Fibroblast of pulmonary artery (primary cell): ENCODE results near the gene TLR10.
A peak's percentile ranks its signal among the peaks of the same experiment; 100 is the strongest.

Source experiments
- DNase-seq: peaks from one replicate; pipeline ENCODE4 v3.0.0-alpha.2; 2010; ENCODE audit warnings: low read depth
- H3K4me3 ChIP-seq: replicated peaks from 2 replicates; pipeline ENCODE4 v1.5.1; 2011; ENCODE audit warnings: low read depth, mild to moderate bottlenecking, control low read depth, low read length, moderate library complexity
- TF ChIP-seq, protein P1 (sequence below): IDR thresholded peaks from 2 replicates; pipeline ENCODE4 v1.5.1; 2011; ENCODE audit warnings: mild to moderate bottlenecking, control low read depth, low read length, inconsistent platforms; ENCODE audit errors: missing control alignments

TLR10 gene

DNA sequence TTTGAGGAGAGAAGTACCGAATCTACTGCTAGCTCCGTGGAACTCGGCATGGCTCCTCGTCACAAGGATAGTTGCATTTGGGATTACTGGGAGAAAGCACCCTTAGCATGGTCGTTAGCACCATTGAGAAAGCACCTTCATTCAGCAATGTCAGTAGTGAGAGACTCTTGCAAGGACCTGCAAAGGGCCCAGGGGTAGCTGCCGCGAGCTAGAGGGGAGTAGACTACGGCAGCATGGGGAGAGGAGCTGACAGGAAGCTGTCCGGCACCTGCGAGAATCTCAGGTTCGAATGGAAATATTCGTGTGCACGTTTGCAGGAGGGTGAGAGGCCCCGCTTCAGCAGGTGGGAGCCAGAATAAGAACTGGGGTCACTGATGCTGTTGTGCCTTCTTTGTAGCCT is 20.2 kb downstream of the TLR10 start:
- DNase-seq, result no peak
- H3K4me3 ChIP-seq, result no peak overlapping the region
- TF ChIP-seq, protein P1, sequence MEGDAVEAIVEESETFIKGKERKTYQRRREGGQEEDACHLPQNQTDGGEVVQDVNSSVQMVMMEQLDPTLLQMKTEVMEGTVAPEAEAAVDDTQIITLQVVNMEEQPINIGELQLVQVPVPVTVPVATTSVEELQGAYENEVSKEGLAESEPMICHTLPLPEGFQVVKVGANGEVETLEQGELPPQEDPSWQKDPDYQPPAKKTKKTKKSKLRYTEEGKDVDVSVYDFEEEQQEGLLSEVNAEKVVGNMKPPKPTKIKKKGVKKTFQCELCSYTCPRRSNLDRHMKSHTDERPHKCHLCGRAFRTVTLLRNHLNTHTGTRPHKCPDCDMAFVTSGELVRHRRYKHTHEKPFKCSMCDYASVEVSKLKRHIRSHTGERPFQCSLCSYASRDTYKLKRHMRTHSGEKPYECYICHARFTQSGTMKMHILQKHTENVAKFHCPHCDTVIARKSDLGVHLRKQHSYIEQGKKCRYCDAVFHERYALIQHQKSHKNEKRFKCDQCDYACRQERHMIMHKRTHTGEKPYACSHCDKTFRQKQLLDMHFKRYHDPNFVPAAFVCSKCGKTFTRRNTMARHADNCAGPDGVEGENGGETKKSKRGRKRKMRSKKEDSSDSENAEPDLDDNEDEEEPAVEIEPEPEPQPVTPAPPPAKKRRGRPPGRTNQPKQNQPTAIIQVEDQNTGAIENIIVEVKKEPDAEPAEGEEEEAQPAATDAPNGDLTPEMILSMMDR, result no peak

DNA sequence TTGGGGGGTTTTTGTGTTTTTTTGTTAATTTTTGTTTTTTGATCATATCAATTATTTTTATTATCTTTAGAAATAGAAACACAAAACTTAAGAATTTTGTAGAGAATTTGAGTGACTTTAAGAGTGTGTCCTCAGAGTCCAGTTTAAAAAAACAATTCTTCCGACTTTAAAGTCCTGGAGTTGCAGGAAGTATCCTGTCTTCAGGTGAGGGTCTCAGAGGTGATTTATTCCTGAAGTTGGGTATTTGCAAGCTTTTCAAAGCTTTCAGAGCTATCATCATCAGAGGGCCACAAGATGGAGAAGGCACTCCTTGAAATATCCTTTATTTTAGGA is 23.0 kb downstream of the TLR10 start:
- DNase-seq, result no peak
- TF ChIP-seq, protein P1, result no peak
- no peak overlapping the region for H3K4me3 ChIP-seq

DNA sequence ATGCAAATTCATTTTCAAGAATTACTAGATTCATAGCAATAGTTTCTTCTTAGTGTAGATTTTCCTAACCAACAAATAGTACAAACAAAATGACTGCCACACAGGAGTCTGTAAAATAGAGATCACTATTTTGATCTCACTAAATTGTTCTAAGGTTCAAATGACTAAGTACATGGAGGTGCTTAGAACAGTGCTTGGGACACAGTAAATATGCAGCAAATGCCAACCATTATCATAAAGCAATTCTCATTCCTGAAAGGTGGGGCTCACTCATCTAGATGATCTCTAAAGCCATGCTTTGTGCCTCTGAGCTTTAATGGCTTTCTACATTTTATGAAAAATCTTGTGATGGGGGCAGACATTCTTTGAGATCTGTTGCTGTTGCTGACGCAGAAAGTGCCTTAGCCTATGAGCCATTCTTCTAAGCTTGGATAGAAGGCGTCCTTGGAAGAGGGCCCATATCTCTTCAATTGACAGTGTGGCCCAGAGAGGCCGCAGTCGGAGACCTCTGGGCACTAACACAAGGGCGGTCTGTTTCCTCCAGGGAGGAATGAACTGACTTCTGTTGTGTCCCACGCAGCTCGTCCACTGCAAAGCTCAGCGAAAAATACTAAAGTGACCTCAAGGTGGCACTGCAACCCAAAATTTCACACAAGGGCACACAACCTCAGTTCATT is 23.5 kb downstream of the TLR10 start:
- H3K4me3 ChIP-seq, result no peak overlapping the region
- TF ChIP-seq, protein P1, result peak; percentile 60
- DNase-seq, result peak; percentile 85

DNA sequence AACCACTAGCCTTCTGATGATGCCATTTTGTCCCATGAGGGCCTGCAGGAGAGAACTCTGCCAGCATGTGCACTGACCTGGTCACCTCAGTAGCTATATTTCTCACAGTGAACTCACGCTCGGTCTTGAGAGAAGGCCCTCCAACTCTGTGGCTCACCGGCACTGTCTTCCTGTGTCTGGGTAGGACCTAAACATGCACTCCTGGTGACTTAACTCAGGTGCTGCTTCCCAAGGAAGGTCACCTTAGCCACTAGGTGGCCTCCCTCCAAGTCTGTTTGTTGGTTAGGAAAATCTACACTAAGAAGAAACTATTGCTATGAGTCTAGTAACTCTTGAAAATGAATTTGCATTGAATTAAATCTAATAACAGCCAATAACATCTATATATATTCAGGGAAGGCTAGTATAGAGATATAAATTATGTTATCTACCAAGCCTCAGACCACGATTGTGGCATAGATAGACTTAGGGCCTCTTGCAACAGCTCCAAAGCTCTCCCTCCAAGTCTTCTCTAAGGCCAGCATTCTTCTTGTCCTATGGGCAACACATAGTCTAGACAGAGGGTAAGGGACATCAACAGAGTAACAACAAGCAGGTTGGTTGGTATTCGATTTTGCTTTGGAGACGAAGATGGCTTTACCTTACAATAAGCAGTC is 24.7 kb downstream of the TLR10 start:
- no peak overlapping the region for H3K4me3 ChIP-seq
- TF ChIP-seq, protein P1, result no peak
- no peak for DNase-seq

DNA sequence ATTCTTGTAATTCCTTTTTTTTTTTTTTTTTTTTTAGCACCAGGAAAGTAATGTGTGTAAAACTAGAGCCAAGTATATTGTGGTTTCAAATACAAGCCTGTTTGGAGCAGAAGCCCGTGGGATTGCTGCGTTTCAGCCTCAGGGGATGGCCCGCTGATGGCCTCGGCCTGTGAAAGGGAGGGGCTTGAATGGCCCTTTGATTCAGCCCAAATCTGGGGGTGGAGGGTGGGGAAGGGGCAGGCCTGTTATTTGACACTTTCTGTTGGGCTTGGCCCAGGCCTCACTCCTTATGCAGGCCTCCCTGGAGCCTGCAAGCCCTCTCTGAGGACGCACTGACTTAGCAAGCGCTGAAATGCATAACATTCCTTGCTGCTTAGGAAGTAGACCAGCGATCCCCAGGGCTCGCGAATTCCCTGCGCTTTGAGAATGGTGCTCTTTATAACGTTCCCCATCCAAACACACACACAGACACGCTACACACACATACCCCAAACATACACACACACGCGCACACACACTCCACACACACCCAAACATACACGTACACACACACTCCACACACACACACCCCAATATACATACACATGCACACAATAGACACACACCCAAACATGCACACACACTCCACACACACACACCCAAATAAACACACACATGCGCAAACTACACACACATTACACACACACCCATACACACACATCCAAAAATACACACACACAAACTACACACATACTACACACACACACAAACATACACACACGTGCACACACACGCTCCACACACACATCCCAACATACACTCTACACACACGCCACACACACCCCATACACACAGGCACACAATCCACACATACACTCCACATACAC is 29.6 kb downstream of the TLR10 start:
- TF ChIP-seq, protein P1, result no peak
- DNase-seq, result peak; percentile 98
- H3K4me3 ChIP-seq, result peak overlapping the region; percentile 17

DNA sequence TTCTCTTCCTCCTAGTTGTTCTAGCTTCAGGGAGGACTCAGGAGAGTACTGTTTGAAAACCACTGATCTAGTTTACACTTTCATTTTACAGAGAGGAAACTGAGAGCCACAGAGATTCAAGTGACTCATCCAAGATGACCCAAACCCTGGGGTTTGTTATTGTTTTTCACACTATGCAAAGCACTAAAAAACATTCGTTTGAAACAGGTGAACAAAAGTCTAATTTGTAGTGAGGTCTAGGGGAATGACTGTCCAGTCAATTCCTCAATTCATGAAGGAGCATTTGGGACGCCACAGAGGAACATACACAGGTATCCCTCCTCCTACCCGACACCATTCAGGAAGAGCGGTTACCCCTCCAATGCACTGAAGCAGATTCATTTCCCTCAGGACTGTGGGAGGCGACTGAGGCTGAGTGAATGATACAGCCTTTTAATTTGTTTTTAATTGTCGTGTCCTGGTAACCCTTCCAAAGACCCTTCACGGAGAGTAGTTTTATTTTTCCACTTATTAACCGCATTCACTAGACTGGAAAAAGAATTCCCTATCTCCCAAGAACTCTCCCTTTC is 30.3 kb downstream of the TLR10 start:
- DNase-seq, result peak; percentile 32
- TF ChIP-seq, protein P1, result no peak
- no peak overlapping the region for H3K4me3 ChIP-seq
